HepG2 (cell line): Measurements from ENCODE around the gene TTC31. TPM values are rescaled to one million over a fixed set of nuclear protein-coding genes. Genes with fewer than 3 reads are reported as not detected.

Experiments
- KLF16 ChIP-seq, 2 experiments: sonication (generic) in 1 of 2; formaldehyde crosslinking in 1 of 2; IDR thresholded peaks; 2 replicates each; pipeline versions ENCODE4 v1.6.1 to v1.8.0; 2016 to 2023; ENCODE audit warnings: missing genetic modification reagents in 2 of 2, missing compliant biosample characterization in 1 of 2
- SALL1 ChIP-seq: sonication (generic); formaldehyde crosslinking; IDR thresholded peaks from 2 replicates; pipeline ENCODE4 v1.8.0; 2022; ENCODE audit warnings: mild to moderate bottlenecking, missing genetic modification reagents
- SAP130 ChIP-seq: IDR thresholded peaks from 2 replicates; pipeline ENCODE4 v1.6.1; 2016; ENCODE audit warnings: low read depth
- ZFAT ChIP-seq: sonication (generic); formaldehyde crosslinking; conservative IDR thresholded peaks from 2 replicates; pipeline ENCODE4 v1.8.1; 2023; ENCODE audit warnings: missing genetic modification reagents, inconsistent platforms
- ZFY ChIP-seq: sonication (generic); formaldehyde crosslinking; IDR thresholded peaks from 2 replicates; pipeline ENCODE4 v1.4.0; 2020; ENCODE audit warnings: missing genetic modification reagents
- ZNF468 ChIP-seq: sonication (generic); formaldehyde crosslinking; IDR thresholded peaks from 2 replicates; pipeline ENCODE4 v1.8.0; 2022; ENCODE audit warnings: mild to moderate bottlenecking, moderate library complexity, missing genetic modification reagents
- ZNF607 ChIP-seq: sonication (generic); formaldehyde crosslinking; IDR thresholded peaks from 2 replicates; pipeline ENCODE4 v1.5.1; 2020; ENCODE audit warnings: missing genetic modification reagents, mild to moderate bottlenecking, borderline replicate concordance
- ZNF615 ChIP-seq: sonication (generic); formaldehyde crosslinking; IDR thresholded peaks from 2 replicates; pipeline ENCODE4 v1.5.0; 2020; ENCODE audit warnings: mild to moderate bottlenecking, missing genetic modification reagents, borderline replicate concordance
- polyA plus RNA-seq, 8 experiments: library from polyadenylated mRNA; depleted of rRNA in 3 of 8; stranded (reverse) in 7 of 8; unstranded in 1 of 8; fragments of >200 nt; fragmentation: Illumina TruSeq in 4 of 8; extraction: Trizol in 4 of 8; gene quantifications; 2 replicates each; pipeline versions ENCODE4 v1.2.1 to v1.2.3, GENCODE V29; 2011 to 2016; ENCODE audit warnings: low read depth in 4 of 8, missing spikeins in 1 of 8, mixed read lengths in 1 of 8; ENCODE audit not compliant: insufficient read depth in 1 of 8
- total RNA-seq, 5 experiments: library from RNA; depleted of rRNA; stranded (reverse); fragments of >200 nt; fragmentation: Illumina TruSeq; extraction: Trizol; gene quantifications; 2 replicates each; pipeline ENCODE4 v1.2.3, GENCODE V29; 2016; ENCODE audit warnings: low read depth in 1 of 5
- TF ChIP-seq, protein P1 (sequence below): sonication (generic); formaldehyde crosslinking; IDR thresholded peaks from 2 replicates; pipeline ENCODE4 v1.5.1; 2020; ENCODE audit warnings: mild to moderate bottlenecking, missing genetic modification reagents

TTC31 gene
- total and polyA plus RNA-seq, 2 of the 13 experiments (the other 11 are each of a cell fraction or from before 2014, with no cell fraction given), result 28.3 to 39.5 TPM

- TF ChIP-seq SAP130 (no peak; the same call in 1 of the 2 replicates), KLF16 (CRISPR knock-in tag; IDR thresholded peaks at IDR 0.05) (0 out of 4 replicates have a peak, but pooled peaks of 1 of the 2 experiments have one; percentile 10), SALL1 (CRISPR knock-in tag) (peak; percentile 28), ZNF468 (CRISPR knock-in tag) (no peak), ZNF607 (no peak), ZNF615 (0 out of 2 replicates have a peak, but pooled peaks have one; percentile 8), ZFY (CRISPR knock-in tag) (peak; percentile 5; the same call in 1 of the 2 replicates), ZFAT (CRISPR knock-in tag) (peak; percentile 27; the same call in 1 of the 2 replicates)
- TF ChIP-seq, protein P1, sequence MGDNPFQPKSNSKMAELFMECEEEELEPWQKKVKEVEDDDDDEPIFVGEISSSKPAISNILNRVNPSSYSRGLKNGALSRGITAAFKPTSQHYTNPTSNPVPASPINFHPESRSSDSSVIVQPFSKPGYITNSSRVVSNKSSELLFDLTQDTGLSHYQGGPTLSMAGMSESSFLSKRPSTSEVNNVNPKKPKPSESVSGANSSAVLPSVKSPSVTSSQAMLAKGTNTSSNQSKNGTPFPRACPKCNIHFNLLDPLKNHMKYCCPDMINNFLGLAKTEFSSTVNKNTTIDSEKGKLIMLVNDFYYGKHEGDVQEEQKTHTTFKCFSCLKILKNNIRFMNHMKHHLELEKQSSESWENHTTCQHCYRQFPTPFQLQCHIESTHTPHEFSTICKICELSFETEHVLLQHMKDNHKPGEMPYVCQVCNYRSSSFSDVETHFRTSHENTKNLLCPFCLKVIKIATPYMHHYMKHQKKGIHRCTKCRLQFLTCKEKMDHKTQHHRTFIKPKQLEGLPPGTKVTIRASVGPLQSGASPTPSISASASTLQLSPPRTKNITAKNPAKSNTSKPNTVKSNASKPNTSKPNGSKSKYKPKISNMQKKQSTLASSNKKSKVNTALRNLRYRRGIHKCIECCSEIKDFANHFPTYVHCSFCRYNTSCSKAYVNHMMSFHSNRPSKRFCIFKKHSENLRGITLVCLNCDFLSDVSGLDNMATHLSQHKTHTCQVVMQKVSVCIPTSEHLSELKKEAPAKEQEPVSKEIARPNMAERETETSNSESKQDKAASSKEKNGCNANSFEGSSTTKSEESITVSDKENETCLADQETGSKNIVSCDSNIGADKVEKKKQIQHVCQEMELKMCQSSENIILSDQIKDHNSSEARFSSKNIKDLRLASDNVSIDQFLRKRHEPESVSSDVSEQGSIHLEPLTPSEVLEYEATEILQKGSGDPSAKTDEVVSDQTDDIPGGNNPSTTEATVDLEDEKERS (CRISPR knock-in tag), result no peak
These were observed 20.9 kb downstream of the TTC31 start (continued) for GRCh38 chr2:74503506-74504475.
